Mammary epithelial cell (primary cell): Measurements from ENCODE around the gene MRPL4.

Experiments used
- EZH2 ChIP-seq: IDR thresholded peaks from 2 replicates; pipeline ENCODE4 v1.6.1; 2012; ENCODE audit warnings: low read length, inconsistent platforms, borderline replicate concordance
- TF ChIP-seq, protein P1 (sequence below), 2 donors: IDR thresholded peaks in 1 of 2; conservative IDR thresholded peaks in 1 of 2; 2 replicates each; pipeline ENCODE4 v1.5.1; 2011 to 2012; ENCODE audit warnings: inconsistent platforms in 2 of 2, low read length in 2 of 2, mild to moderate bottlenecking in 2 of 2, control low read depth in 1 of 2, low read depth in 1 of 2; ENCODE audit not compliant: insufficient read depth in 1 of 2; ENCODE audit errors: extremely low read depth in 1 of 2

GRCh38 chr19:10243606-10244005 lies 8.4 kb upstream of the MRPL4 start:
- TF ChIP-seq, protein P1, sequence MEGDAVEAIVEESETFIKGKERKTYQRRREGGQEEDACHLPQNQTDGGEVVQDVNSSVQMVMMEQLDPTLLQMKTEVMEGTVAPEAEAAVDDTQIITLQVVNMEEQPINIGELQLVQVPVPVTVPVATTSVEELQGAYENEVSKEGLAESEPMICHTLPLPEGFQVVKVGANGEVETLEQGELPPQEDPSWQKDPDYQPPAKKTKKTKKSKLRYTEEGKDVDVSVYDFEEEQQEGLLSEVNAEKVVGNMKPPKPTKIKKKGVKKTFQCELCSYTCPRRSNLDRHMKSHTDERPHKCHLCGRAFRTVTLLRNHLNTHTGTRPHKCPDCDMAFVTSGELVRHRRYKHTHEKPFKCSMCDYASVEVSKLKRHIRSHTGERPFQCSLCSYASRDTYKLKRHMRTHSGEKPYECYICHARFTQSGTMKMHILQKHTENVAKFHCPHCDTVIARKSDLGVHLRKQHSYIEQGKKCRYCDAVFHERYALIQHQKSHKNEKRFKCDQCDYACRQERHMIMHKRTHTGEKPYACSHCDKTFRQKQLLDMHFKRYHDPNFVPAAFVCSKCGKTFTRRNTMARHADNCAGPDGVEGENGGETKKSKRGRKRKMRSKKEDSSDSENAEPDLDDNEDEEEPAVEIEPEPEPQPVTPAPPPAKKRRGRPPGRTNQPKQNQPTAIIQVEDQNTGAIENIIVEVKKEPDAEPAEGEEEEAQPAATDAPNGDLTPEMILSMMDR (conservative IDR thresholded peaks at IDR 0.05 in 1 of 2, IDR thresholded peaks at IDR 0.05 in 1 of 2; ENCODE audit: extremely low read depth in 1 of 2, insufficient read depth in 1 of 2, low read depth in 1 of 2, low read length in 2 of 2): no peak
- TF ChIP-seq EZH2: no peak
